ENCODE results near the gene TMEM212.

DNA sequence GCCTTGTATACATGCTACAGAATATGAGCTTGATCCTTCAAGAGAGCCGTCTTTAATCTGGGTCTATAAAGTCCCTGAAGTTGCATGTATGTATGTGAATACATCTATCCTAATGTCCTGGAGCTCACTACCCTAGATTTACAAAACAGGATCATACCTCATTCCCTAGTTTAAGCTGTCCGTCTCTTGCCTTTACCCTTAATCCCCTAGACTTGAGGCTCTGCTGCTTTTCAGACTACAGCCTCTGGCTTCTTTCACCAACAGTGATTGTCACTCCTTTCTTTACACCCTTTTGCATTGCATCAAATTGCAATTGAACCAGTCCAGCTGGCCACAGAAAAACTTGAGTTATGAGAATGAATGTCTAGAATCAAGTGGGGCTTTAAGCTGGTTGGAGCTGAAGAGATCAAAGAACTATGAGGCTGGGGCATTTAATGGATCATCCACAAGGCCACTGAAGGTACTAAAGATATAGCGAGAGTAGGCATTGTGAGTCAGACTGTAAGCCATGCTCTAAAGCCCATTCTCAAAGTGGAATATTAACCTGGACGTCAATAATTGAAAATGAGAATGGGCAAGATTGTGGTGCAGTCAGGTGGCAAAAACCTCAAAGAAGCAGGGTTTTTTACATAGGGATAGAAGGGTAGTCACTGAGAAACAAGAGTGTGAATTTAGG, 20.6 kb upstream of the TMEM212 start:
- no peak for TF ChIP-seq FOXM1 (IDR thresholded peaks at IDR 0.05; ENCODE audit: borderline replicate concordance)
- no peak for TF ChIP-seq TARDBP (IDR thresholded peaks at IDR 0.05)
- TF ChIP-seq HDGF (IDR thresholded peaks at IDR 0.05; ENCODE audit: borderline replicate concordance): no peak
- TF ChIP-seq SP1 (IDR thresholded peaks at IDR 0.05): no peak
